HEK293 (cell line): ENCODE measurements around the gene YIPF4.
"Not testable (repeated sequence)": the region's sequence is repeated elsewhere in the genome, so short reads cannot be mapped to it uniquely, and the experiment has no call there.

Experiments used
- CTCF ChIA-PET: fragments of 350-600 bp; formaldehyde crosslinking; extraction: SDS; loops from one replicate; lab custom pipeline; 2021; ENCODE audit warnings: antibody characterized with exemption; lab: Yijun Ruan, JAX
- POLR2A ChIA-PET: fragments of 300-600 bp; formaldehyde crosslinking; extraction: SDS; loops from one replicate; lab custom pipeline; 2020; ENCODE audit warnings: antibody characterized with exemption, inconsistent platforms; lab: Yijun Ruan, JAX
- H3K27ac ChIP-seq: fragments of 200-500 bp; sonication (Bioruptor generic); 2 replicates; pipeline ENCODE4 v1.5.1; 2014; ENCODE audit warnings: low read depth, low read length, control low read depth, inconsistent platforms; ENCODE audit errors: extremely low read depth
- H3K36me3 ChIP-seq, 2 experiments: fragments of 200-500 bp in 1 of 2; sonication (Bioruptor generic) in 1 of 2; 1 replicate in 1 of 2; 2 replicates in 1 of 2; pipeline ENCODE4 v1.5.1; 2014 to 2017; ENCODE audit warnings: inconsistent platforms in 2 of 2, low read length in 2 of 2; ENCODE audit not compliant: control insufficient read depth in 2 of 2, insufficient read depth in 1 of 2
- H3K4me1 ChIP-seq: fragments of 200-500 bp; sonication (Bioruptor generic); 2 replicates; pipeline ENCODE4 v1.5.1; 2014; ENCODE audit warnings: mild to moderate bottlenecking, low read length, inconsistent platforms; ENCODE audit not compliant: control insufficient read depth, insufficient read depth
- H3K4me3 ChIP-seq: 2 replicates; pipeline ENCODE4 v1.5.1; 2011; ENCODE audit warnings: low read depth, mild to moderate bottlenecking, control low read depth, low read length, moderate library complexity
- H3K9me3 ChIP-seq: fragments of 200-500 bp; sonication (Bioruptor generic); 2 replicates; pipeline ENCODE4 v1.5.1; 2014; ENCODE audit warnings: low read depth, low read length, inconsistent platforms; ENCODE audit not compliant: control insufficient read depth, insufficient read depth
- GFI1B ChIP-seq: fragments of 450-650 bp; formaldehyde crosslinking; IDR thresholded peaks from 2 replicates; pipeline ENCODE4 v1.5.1; 2016; ENCODE audit warnings: missing biosample characterization, missing genetic modification characterization
- MYNN ChIP-seq: fragments of 450-650 bp; formaldehyde crosslinking; IDR thresholded peaks from 2 replicates; pipeline ENCODE4 v1.5.1; 2016; ENCODE audit warnings: missing biosample characterization, missing genetic modification characterization, borderline replicate concordance
- RBAK ChIP-seq: fragments of 450-650 bp; formaldehyde crosslinking; IDR thresholded peaks from 2 replicates; pipeline ENCODE4 v1.5.1; 2016; ENCODE audit warnings: missing biosample characterization, missing genetic modification characterization
- SETDB1 ChIP-seq: IDR thresholded peaks from one replicate; pipeline ENCODE4 v1.6.1; 2017; ENCODE audit warnings: mild to moderate bottlenecking, low read length, moderate library complexity, mixed read lengths; ENCODE audit not compliant: insufficient read length
- ZFP69B ChIP-seq: fragments of 450-650 bp; formaldehyde crosslinking; IDR thresholded peaks from 2 replicates; pipeline ENCODE4 v1.5.1; 2016; ENCODE audit warnings: missing biosample characterization, missing genetic modification characterization
- ZNF175 ChIP-seq: fragments of 450-650 bp; formaldehyde crosslinking; IDR thresholded peaks from 2 replicates; pipeline ENCODE4 v1.5.1; 2016; ENCODE audit warnings: missing biosample characterization, missing genetic modification characterization
- ZNF23 ChIP-seq: fragments of 450-650 bp; formaldehyde crosslinking; IDR thresholded peaks from 2 replicates; pipeline ENCODE4 v1.5.1; 2016; ENCODE audit warnings: missing biosample characterization, missing genetic modification characterization, borderline replicate concordance
- ZNF521 ChIP-seq: fragments of 450-650 bp; formaldehyde crosslinking; IDR thresholded peaks from 2 replicates; pipeline ENCODE4 v1.5.1; 2017; ENCODE audit warnings: missing biosample characterization, mild to moderate bottlenecking, missing genetic modification characterization
- ZNF529 ChIP-seq: fragments of 450-650 bp; formaldehyde crosslinking; IDR thresholded peaks from 2 replicates; pipeline ENCODE4 v1.5.1; 2017; ENCODE audit warnings: missing genetic modification characterization, missing biosample characterization; ENCODE audit not compliant: insufficient replicate concordance
- ZNF558 ChIP-seq: fragments of 450-650 bp; formaldehyde crosslinking; IDR thresholded peaks from 2 replicates; pipeline ENCODE4 v1.5.1; 2016; ENCODE audit warnings: missing biosample characterization, missing genetic modification characterization
- ZNF585B ChIP-seq: fragments of 450-650 bp; formaldehyde crosslinking; IDR thresholded peaks from 2 replicates; pipeline ENCODE4 v1.5.1; 2016; ENCODE audit warnings: missing biosample characterization, missing genetic modification characterization
- ZNF623 ChIP-seq: fragments of 450-650 bp; formaldehyde crosslinking; IDR thresholded peaks from 2 replicates; pipeline ENCODE4 v1.5.1; 2016; ENCODE audit warnings: missing biosample characterization, missing genetic modification characterization
- ZNF701 ChIP-seq: fragments of 450-650 bp; formaldehyde crosslinking; IDR thresholded peaks from 2 replicates; pipeline ENCODE4 v1.5.1; 2016; ENCODE audit warnings: missing biosample characterization, missing genetic modification characterization
- ZNF747 ChIP-seq: fragments of 450-650 bp; formaldehyde crosslinking; IDR thresholded peaks from 2 replicates; pipeline ENCODE4 v1.5.1; 2016; ENCODE audit warnings: missing biosample characterization, missing genetic modification characterization
- ZNF837 ChIP-seq: fragments of 450-650 bp; formaldehyde crosslinking; IDR thresholded peaks from 2 replicates; pipeline ENCODE4 v1.5.1; 2016; ENCODE audit warnings: missing biosample characterization, missing genetic modification characterization
- ZSCAN23 ChIP-seq: fragments of 450-650 bp; formaldehyde crosslinking; IDR thresholded peaks from 2 replicates; pipeline ENCODE4 v1.5.1; 2016; ENCODE audit warnings: missing biosample characterization, missing genetic modification characterization
- TF ChIP-seq, protein P1 (sequence below): fragments of 450-650 bp; formaldehyde crosslinking; IDR thresholded peaks from 2 replicates; pipeline ENCODE4; 2016; ENCODE audit warnings: missing biosample characterization, missing genetic modification characterization
- TF ChIP-seq, protein P2 (sequence below): fragments of 450-650 bp; formaldehyde crosslinking; IDR thresholded peaks from 2 replicates; pipeline ENCODE4 v1.5.1; 2016; ENCODE audit warnings: missing biosample characterization, missing genetic modification characterization
- TF ChIP-seq, protein P3 (sequence below): fragments of 450-650 bp; formaldehyde crosslinking; IDR thresholded peaks from 2 replicates; pipeline ENCODE4 v1.5.1; 2016; ENCODE audit warnings: missing biosample characterization, missing genetic modification characterization
- TF ChIP-seq, protein P4 (sequence below): fragments of 450-650 bp; formaldehyde crosslinking; IDR thresholded peaks from 2 replicates; pipeline ENCODE4 v1.5.1; 2017; ENCODE audit warnings: missing biosample characterization, missing genetic modification characterization

YIPF4 gene

DNA sequence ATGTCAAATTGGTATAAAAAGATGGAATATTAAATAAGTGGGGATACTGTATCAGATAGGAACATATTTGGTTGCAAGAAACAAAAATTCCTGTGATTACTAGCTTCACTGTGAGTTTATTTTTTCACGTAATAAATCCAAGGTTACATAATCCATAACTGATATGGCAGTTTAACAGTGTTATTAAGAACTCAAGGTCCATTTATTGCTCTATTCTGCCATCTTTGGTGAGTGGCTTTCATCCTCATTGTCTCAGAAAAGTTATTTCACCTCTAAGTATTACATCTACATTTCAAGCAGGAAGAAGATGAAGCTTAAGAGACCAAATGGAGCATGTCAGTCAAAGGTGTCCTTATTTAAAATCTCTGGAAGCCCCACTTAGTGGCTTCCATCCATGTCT lies 37.2 kb downstream of the YIPF4 start:
- no peak overlapping the region for H3K4me3 ChIP-seq
- CTCF ChIA-PET = interaction anchor here (0.6 kb wide), 1 partner anchor 496 kb away, joined by 4 read pairs; no protein-coding TSS in a partner anchor

DNA sequence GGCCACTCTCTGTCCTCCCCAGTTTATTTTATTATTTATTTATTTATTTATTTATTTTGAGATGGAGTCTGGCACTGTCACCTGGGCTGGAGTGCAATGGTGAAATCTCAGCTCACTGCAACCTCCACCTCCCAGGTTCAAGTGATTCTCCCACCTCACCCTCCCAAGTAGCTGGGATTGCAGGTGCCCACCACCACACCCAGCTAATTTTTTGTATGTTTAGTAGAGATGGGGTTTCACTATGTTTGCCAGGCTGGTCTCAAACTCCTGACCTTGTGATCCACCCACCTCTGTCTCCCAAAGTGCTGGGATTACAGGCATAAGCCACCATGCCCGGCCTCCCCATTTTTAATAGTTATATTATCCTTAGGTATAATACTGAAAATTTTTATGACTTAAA lies 51.0 kb downstream of the YIPF4 start:
- H3K9me3 ChIP-seq, H3K27ac ChIP-seq, H3K36me3 ChIP-seq, H3K4me1 ChIP-seq, H3K4me3 ChIP-seq, POLR2A ChIA-PET: not testable (repeated sequence)
- CTCF ChIA-PET = interaction anchor here (1.1 kb wide), 1 partner anchor 25 kb away, joined by 4 read pairs; no protein-coding TSS in a partner anchor

More for the DNA sequence above, 37.2 kb downstream of the YIPF4 start:
- peaks cover 12 to 15% of the 10 kb centered on the region in 2 experiments for H3K36me3 ChIP-seq
- no peak overlapping the region for H3K27ac ChIP-seq
- TF ChIP-seq ZNF701 (tag by site-specific recombination) = no peak
- TF ChIP-seq, protein P1, sequence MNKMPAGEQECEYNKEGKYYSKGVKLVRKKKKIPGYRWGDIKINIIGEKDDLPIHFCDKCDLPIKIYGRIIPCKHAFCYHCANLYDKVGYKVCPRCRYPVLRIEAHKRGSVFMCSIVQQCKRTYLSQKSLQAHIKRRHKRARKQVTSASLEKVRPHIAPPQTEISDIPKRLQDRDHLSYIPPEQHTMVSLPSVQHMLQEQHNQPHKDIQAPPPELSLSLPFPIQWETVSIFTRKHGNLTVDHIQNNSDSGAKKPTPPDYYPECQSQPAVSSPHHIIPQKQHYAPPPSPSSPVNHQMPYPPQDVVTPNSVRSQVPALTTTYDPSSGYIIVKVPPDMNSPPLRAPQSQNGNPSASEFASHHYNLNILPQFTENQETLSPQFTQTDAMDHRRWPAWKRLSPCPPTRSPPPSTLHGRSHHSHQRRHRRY (tag by site-specific recombination) = no peak
- H3K9me3 ChIP-seq = no peaks in the 10 kb centered on the region
- POLR2A ChIA-PET = interaction anchor here (0.6 kb wide), 1 partner anchor 24 kb away, joined by 3 read pairs; no protein-coding TSS in a partner anchor
- H3K4me1 ChIP-seq = no peaks in the 10 kb centered on the region

DNA sequence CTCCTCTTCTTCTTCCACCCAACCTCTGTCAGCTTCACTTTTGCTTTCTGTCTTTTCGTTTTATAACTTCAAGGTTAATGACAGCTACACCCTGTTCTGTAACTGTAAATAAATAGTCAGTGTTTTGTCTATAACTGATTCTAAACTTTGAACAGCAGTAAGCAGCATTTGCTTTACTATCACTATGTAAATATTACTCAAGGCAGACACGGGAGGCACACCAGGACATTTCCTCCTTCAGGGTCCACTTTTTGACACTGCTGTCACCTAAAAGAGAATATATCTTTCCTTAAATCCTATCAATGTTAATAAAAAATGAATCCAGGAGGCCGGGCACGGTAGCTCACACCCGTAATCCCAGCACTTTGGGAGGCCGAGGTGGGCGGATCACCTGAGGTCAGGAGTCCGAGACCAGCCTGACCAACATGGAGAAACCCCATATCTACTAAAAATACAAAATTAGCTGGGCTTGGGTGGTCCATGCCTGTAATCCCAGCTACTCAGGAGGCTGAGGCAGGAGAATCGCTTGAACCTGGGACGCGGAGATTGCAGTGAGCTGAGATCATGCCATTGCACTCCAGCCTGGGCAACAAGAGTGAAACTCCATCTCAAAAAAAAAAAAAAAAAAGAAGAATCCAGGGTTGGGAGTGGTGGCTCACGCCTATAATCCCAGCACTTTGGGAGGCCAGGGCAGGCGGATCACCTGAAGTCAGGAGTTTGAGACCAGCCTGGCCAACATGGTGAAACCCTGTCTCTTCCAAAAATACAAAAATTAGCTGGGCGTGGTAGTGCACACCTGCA lies 51.7 kb downstream of the YIPF4 start:
- H3K36me3 ChIP-seq, H3K4me3 ChIP-seq, H3K27ac ChIP-seq, H3K4me1 ChIP-seq, H3K9me3 ChIP-seq, POLR2A ChIA-PET: not testable (repeated sequence)
- CTCF ChIA-PET = interaction anchor here (1.1 kb wide), 1 partner anchor 26 kb away, joined by 4 read pairs; no protein-coding TSS in a partner anchor

DNA sequence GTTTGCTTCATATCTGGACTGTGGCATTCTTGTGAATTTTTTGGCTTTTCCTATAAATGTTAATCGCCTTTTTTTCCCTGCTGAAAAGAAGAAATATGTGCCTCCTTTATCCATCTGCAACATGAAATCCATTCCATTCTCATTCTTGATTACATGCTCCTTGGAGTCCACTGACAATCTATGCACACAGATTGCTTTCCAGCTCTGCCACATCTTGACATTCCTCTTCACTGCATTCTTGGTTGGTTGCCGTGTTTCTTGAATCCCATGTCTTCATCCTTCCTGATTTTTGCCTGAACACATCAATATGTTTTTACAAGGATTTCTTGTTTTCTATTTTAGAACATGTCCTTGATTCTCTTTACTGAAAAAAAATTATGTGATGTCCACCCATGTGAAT lies 52.4 kb downstream of the YIPF4 start:
- CTCF ChIA-PET = no interaction called here

More for the DNA sequence above, 52.4 kb downstream of the YIPF4 start:
- Histone ChIP-seq H3K36me3 (no peaks in the 10 kb centered on the region), H3K4me3 (no peak overlapping the region), H3K27ac (no peak overlapping the region), H3K4me1 (0 out of 2 replicates have a peak, but pooled peaks cover 2% of the 10 kb centered on the region), H3K9me3 (no peaks in the 10 kb centered on the region)
- POLR2A ChIA-PET = no interaction called here
- TF ChIP-seq ZNF623 (tag by site-specific recombination) (no peak), ZNF837 (no peak), SETDB1 (no peak), ZSCAN23 (tag by site-specific recombination) (no peak), RBAK (tag by site-specific recombination) (no peak), ZNF23 (tag by site-specific recombination) (no peak), ZFP69B (tag by site-specific recombination) (no peak), ZNF747 (tag by site-specific recombination) (no peak), GFI1B (tag by site-specific recombination) (no peak), ZNF175 (tag by site-specific recombination) (no peak), ZNF521 (tag by site-specific recombination) (no peak), MYNN (no peak), ZNF529 (tag by site-specific recombination) (no peak), ZNF558 (tag by site-specific recombination) (no peak), ZNF585B (tag by site-specific recombination) (no peak)
- TF ChIP-seq, protein P2, sequence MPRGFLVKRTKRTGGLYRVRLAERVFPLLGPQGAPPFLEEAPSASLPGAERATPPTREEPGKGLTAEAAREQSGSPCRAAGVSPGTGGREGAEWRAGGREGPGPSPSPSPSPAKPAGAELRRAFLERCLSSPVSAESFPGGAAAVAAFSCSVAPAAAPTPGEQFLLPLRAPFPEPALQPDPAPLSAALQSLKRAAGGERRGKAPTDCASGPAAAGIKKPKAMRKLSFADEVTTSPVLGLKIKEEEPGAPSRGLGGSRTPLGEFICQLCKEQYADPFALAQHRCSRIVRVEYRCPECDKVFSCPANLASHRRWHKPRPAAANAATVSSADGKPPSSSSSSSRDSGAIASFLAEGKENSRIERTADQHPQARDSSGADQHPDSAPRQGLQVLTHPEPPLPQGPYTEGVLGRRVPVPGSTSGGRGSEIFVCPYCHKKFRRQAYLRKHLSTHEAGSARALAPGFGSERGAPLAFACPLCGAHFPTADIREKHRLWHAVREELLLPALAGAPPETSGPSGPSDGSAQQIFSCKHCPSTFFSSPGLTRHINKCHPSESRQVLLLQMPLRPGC = no peak
- TF ChIP-seq, protein P3, sequence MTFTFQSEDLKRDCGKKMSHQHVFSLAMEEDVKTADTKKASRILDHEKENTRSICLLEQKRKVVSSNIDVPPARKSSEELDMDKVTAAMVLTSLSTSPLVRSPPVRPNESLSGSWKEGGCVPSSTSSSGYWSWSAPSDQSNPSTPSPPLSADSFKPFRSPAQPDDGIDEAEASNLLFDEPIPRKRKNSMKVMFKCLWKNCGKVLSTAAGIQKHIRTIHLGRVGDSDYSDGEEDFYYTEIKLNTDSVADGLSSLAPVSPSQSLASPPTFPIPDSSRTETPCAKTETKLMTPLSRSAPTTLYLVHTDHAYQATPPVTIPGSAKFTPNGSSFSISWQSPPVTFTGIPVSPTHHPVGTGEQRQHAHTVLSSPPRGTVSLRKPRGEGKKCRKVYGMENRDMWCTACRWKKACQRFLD (tag by site-specific recombination) = no peak
- TF ChIP-seq, protein P4, sequence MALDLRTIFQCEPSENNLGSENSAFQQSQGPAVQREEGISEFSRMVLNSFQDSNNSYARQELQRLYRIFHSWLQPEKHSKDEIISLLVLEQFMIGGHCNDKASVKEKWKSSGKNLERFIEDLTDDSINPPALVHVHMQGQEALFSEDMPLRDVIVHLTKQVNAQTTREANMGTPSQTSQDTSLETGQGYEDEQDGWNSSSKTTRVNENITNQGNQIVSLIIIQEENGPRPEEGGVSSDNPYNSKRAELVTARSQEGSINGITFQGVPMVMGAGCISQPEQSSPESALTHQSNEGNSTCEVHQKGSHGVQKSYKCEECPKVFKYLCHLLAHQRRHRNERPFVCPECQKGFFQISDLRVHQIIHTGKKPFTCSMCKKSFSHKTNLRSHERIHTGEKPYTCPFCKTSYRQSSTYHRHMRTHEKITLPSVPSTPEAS (tag by site-specific recombination) = no peak
